Measurements from ENCODE around the gene ZBTB44. TPM values are rescaled to one million over a fixed set of nuclear protein-coding genes. Genes with fewer than 3 reads are reported as not detected.

The ZBTB44 gene
- total and polyA plus RNA-seq, 2 donors, result 12.1 to 85.6 TPM

DNA sequence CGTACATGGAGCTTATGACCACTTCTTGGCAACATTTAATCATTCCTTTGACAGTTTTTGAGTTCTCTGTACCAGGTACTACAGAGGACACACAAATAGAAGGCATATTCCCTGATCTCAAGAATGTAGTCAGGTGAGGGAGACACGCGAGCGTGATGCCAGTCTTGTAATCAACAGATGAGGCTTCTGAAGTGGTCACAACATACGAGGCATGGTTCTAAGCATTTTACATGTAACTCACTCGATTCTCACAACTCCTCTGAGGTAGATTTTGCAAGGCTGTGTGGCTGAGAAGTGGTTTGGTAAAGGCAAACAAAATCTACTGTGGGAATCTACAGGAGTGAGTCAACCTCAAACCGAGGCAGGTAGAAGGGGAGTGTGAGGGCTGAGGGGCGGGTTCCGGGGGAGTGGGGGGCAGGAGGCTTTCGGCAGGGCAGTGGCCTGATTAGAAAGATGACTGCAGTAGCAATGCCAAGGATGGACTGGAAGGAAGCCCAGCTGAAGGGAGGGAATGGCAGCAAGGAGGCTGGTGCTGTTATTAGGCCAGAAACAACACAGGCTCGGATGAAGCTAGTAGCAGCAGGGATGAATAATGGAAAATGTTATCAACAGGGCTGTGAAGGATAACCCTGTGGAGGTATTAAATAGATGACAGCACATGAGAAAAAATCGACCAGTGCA lies 91.3 kb downstream of the ZBTB44 start:
- Histone ChIP-seq H3K4me3 (ENCODE audit: low read depth, low read length) (no peak overlapping the region), H3K36me3 (ENCODE audit: insufficient read depth) (no peaks in the 10 kb centered on the region), H3K27ac (ENCODE audit: low read depth) (no peak overlapping the region), H3K4me1 (ENCODE audit: insufficient read depth) (no peaks in the 10 kb centered on the region)
- WGBS, result 73% methylated on average over 12 of the region's 12 CpGs
- DNase-seq (ENCODE audit: extremely low spot score), result no peak

- DNase-seq (ENCODE audit: extremely low spot score), result no peak
These were observed 94.2 kb downstream of the ZBTB44 start for GRCh38 chr11:130220311-130221035.

DNA sequence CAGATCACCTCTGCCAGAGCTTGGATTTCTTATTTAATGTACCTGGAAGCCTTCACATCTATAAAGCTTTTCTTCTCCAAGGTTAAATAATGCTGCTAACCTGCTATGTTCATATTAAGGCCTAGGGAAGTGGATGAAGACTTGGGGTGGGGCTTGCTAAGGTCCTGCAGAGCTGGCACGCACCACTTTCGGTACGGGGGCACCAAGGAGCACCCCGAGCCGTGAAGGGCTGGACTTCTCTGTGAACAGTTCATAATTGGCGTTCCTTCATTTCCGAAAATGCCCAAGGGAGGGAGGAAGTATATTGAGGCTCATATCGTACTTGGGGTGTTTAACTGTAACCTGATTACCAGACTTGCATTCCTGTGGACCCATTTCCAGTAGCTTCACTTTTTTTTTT lies 95.6 kb downstream of the ZBTB44 start:
- H3K27ac ChIP-seq (ENCODE audit: low read depth), result no peak overlapping the region
- H3K4me3 ChIP-seq (ENCODE audit: low read depth, low read length), result no peak overlapping the region
- H3K4me1 ChIP-seq (ENCODE audit: insufficient read depth), result no peaks in the 10 kb centered on the region
- no peak for DNase-seq (ENCODE audit: extremely low spot score)
- no peaks in the 10 kb centered on the region for H3K36me3 ChIP-seq (ENCODE audit: insufficient read depth)
- WGBS, result 94% methylated on average over 8 of the region's 8 CpGs

More at GRCh38 chr11:130220311-130221035, 94.2 kb downstream of the ZBTB44 start:
- WGBS, result 81% methylated on average over 19 of the region's 19 CpGs
- Histone ChIP-seq H3K4me3 (ENCODE audit: low read depth, low read length) (no peak overlapping the region), H3K36me3 (ENCODE audit: insufficient read depth) (no peaks in the 10 kb centered on the region), H3K27ac (ENCODE audit: low read depth) (no peak overlapping the region), H3K4me1 (ENCODE audit: insufficient read depth) (no peaks in the 10 kb centered on the region)

DNA sequence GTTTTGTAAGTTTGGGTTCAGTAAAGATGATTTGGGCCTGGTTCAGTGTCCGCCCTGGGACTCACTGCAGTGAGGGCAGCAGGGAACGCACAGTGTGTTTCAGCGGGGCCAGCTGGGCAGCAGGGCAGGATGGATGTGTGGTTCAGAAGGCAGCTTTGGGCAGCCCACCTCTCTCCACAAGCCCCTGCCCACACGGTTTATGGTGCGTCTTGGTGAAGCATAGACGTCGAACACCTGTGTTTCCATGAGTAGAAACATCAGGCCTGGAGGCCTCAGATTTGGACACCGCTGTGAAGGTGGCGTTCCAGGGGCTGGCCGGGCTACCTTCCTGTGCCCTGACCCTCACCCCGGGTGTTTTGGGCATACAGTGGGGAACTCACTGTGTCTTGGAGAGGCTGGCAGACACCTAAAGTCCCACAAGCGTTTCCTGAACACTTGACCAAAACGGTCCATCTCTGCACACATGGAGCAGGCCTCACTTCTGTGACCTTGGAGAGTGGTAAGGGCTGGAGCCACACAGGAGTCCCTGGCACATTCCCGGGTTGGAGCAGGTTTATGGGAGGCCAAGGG lies 96.1 kb downstream of the ZBTB44 start:
- H3K4me1 ChIP-seq (ENCODE audit: insufficient read depth), result no peaks in the 10 kb centered on the region
- 90% methylated on average over 14 of the region's 14 CpGs for WGBS
- DNase-seq (ENCODE audit: extremely low spot score), result no peak
- H3K36me3 ChIP-seq (ENCODE audit: insufficient read depth), result no peaks in the 10 kb centered on the region
- H3K4me3 ChIP-seq (ENCODE audit: low read depth, low read length), result no peak overlapping the region
- no peak overlapping the region for H3K27ac ChIP-seq (ENCODE audit: low read depth)

GRCh38 chr11:130217133-130218031 lies 97.3 kb downstream of the ZBTB44 start:
- no peak for DNase-seq (ENCODE audit: extremely low spot score)
- no peak overlapping the region for H3K4me3 ChIP-seq (ENCODE audit: low read depth, low read length)
- 82% methylated on average over 21 of the region's 21 CpGs for WGBS
- no peaks in the 10 kb centered on the region for H3K36me3 ChIP-seq (ENCODE audit: insufficient read depth)
- H3K27ac ChIP-seq (ENCODE audit: low read depth), result no peak overlapping the region
- H3K4me1 ChIP-seq (ENCODE audit: insufficient read depth), result no peaks in the 10 kb centered on the region

- 75% methylated on average over 17 of the region's 17 CpGs for WGBS
- DNase-seq (ENCODE audit: extremely low spot score), result no peak
- Histone ChIP-seq H3K4me3 (ENCODE audit: low read depth, low read length) (no peak overlapping the region), H3K36me3 (ENCODE audit: insufficient read depth) (no peaks in the 10 kb centered on the region), H3K27ac (ENCODE audit: low read depth) (no peak overlapping the region), H3K4me1 (ENCODE audit: insufficient read depth) (no peaks in the 10 kb centered on the region)
These were observed 98.1 kb downstream of the ZBTB44 start for GRCh38 chr11:130216591-130217132.

DNA sequence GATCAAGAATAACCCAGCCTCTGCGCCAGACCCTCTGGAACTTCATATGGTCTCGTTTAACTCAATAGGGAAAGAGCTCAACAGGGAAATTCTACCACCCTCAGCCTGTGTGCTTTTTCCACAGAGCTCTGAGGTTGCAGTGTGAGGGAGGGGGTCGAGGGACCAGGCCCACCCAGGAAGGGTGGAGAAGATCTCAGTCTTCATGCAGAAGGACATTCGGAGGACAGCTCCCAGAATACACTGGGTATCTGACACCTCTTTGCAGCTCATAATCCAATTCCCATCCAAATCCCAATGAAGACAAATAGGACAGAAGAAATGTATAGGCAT lies 98.5 kb downstream of the ZBTB44 start:
- H3K4me1 ChIP-seq (ENCODE audit: insufficient read depth), result no peaks in the 10 kb centered on the region
- H3K27ac ChIP-seq (ENCODE audit: low read depth), result no peak overlapping the region
- no peak overlapping the region for H3K4me3 ChIP-seq (ENCODE audit: low read depth, low read length)
- no peak for DNase-seq (ENCODE audit: extremely low spot score)
- H3K36me3 ChIP-seq (ENCODE audit: insufficient read depth), result no peaks in the 10 kb centered on the region
- 49% methylated on average over 4 of the region's 4 CpGs for WGBS

GRCh38 chr11:130215531-130216220 lies 99.0 kb downstream of the ZBTB44 start:
- no peaks in the 10 kb centered on the region for H3K36me3 ChIP-seq (ENCODE audit: insufficient read depth)
- DNase-seq (ENCODE audit: extremely low spot score), result no peak
- 57% methylated on average over 13 of the region's 13 CpGs for WGBS
- H3K4me1 ChIP-seq (ENCODE audit: insufficient read depth), result no peaks in the 10 kb centered on the region
- H3K4me3 ChIP-seq (ENCODE audit: low read depth, low read length), result no peak overlapping the region
- H3K27ac ChIP-seq (ENCODE audit: low read depth), result no peak overlapping the region

- Histone ChIP-seq H3K36me3 (ENCODE audit: insufficient read depth) (no peaks in the 10 kb centered on the region), H3K27ac (ENCODE audit: low read depth) (no peak overlapping the region), H3K4me1 (ENCODE audit: insufficient read depth) (no peaks in the 10 kb centered on the region), H3K4me3 (ENCODE audit: low read depth, low read length) (no peak overlapping the region)
- 91% methylated on average over 6 of the region's 6 CpGs for WGBS
- DNase-seq (ENCODE audit: extremely low spot score), result no peak
These were observed 99.7 kb downstream of the ZBTB44 start for GRCh38 chr11:130214861-130215530.

DNA sequence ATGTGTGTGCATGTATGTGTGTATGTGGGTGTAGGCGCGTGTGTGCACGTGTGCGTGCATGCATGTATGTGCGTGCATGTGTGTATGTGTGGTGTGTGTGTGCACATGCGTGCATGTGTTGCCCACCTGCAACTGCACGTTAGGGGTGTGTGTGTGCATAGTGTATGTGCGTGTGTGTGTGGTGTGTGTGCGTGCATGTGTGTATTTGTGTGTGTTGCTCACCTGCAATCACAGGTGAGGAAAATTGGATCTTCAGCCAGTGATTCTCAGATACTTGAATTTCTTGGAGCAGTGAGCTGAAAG lies 100.8 kb downstream of the ZBTB44 start:
- no peaks in the 10 kb centered on the region for H3K4me1 ChIP-seq (ENCODE audit: insufficient read depth)
- no peaks in the 10 kb centered on the region for H3K36me3 ChIP-seq (ENCODE audit: insufficient read depth)
- no peak for DNase-seq (ENCODE audit: extremely low spot score)
- 95% methylated on average over 9 of the region's 9 CpGs for WGBS
- no peak overlapping the region for H3K27ac ChIP-seq (ENCODE audit: low read depth)
- H3K4me3 ChIP-seq (ENCODE audit: low read depth, low read length), result no peak overlapping the region

GRCh38 chr11:130213143-130213978 lies 101.4 kb downstream of the ZBTB44 start:
- Histone ChIP-seq H3K27ac (ENCODE audit: low read depth) (no peak overlapping the region), H3K4me1 (ENCODE audit: insufficient read depth) (no peaks in the 10 kb centered on the region), H3K4me3 (ENCODE audit: low read depth, low read length) (no peak overlapping the region), H3K36me3 (ENCODE audit: insufficient read depth) (no peaks in the 10 kb centered on the region)
- peak; percentile 4 for DNase-seq (ENCODE audit: extremely low spot score)
- WGBS, result 39% methylated on average over 28 of the region's 28 CpGs

DNA sequence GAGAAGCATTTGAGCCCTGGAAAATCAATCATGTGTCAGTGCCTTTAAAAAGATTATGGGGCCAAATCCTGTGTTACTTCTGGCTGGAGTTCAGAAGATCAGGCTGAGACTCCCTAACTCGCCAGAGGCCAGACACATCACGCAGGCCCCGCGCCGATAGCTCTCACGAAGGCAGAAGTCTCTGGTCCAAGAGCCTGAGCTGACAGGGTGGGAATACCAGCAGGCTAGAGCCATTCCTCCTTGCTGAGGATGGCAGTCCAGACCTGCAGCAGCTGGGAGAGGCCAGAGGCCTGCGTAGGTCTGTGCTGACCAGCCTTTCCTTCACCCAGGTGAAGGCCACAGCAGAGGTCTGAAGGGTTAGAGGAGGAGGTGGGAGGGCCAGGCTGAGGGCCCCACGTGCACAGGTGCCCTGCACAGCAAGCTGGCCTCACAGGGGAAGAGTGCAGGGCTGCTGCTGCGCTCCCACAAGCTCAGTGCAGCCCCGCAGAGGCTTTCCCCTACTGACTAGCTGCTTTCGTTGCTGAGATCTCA lies 102.2 kb downstream of the ZBTB44 start:
- 71% methylated on average over 11 of the region's 11 CpGs for WGBS
- Histone ChIP-seq H3K36me3 (ENCODE audit: insufficient read depth) (no peaks in the 10 kb centered on the region), H3K4me3 (ENCODE audit: low read depth, low read length) (no peak overlapping the region), H3K4me1 (ENCODE audit: insufficient read depth) (no peaks in the 10 kb centered on the region), H3K27ac (ENCODE audit: low read depth) (no peak overlapping the region)
- DNase-seq (ENCODE audit: extremely low spot score), result no peak

Data from urinary bladder (tissue), 4 donors.